NCI-H345 (cell line): ENCODE data around the gene GLG1.
"Not testable (repeated sequence)": the region's sequence is repeated elsewhere in the genome, so short reads cannot be mapped to it uniquely, and the experiment has no call there.

Source experiments
- DNase-seq: peaks from one replicate; lab custom pipeline; 2025; lab: John Stamatoyannopoulos, UW

The GLG1 gene

GRCh38 chr16:74606521-74607309 is at the start of gene GLG1:
Gene GLG1, minus strand, starts transcription at chr16:74607114. Its CDS starts 20 bp downstream, at chr16:74607094.
- DNase-seq = peak; percentile 86

GRCh38 chr16:74654536-74655050 is 47.7 kb upstream of the GLG1 start:
- DNase-seq = no peak

- not testable (repeated sequence) for DNase-seq
These were observed 46.0 kb upstream of the GLG1 start for GRCh38 chr16:74652883-74653282.

- DNase-seq = no peak
These were observed 45.3 kb upstream of the GLG1 start for GRCh38 chr16:74652249-74652648.

- DNase-seq = no peak
These were observed 44.9 kb upstream of the GLG1 start for GRCh38 chr16:74651841-74652240.

- no peak for DNase-seq
These were observed 44.2 kb upstream of the GLG1 start for GRCh38 chr16:74650966-74651567.

- DNase-seq = no peak
These were observed 43.1 kb upstream of the GLG1 start for GRCh38 chr16:74649839-74650504.

- DNase-seq = no peak
These were observed 35.1 kb upstream of the GLG1 start for GRCh38 chr16:74641969-74642368.

- DNase-seq = no peak
These were observed 31.0 kb upstream of the GLG1 start for GRCh38 chr16:74637742-74638453.

- DNase-seq = no peak
These were observed 28.4 kb upstream of the GLG1 start for GRCh38 chr16:74635303-74635702.

- DNase-seq = no peak
These were observed 26.8 kb upstream of the GLG1 start for GRCh38 chr16:74633686-74634085.

GRCh38 chr16:74627506-74628220 is 20.7 kb upstream of the GLG1 start:
- no peak for DNase-seq

GRCh38 chr16:74626741-74627416 is 20.0 kb upstream of the GLG1 start:
- DNase-seq = no peak

GRCh38 chr16:74625500-74626350 is 18.8 kb upstream of the GLG1 start:
- no peak for DNase-seq

GRCh38 chr16:74623839-74624235 is 16.9 kb upstream of the GLG1 start:
- DNase-seq = no peak

- DNase-seq = no peak
These were observed 16.4 kb upstream of the GLG1 start for GRCh38 chr16:74623214-74623838.

GRCh38 chr16:74622005-74622404 is 15.1 kb upstream of the GLG1 start:
- DNase-seq = no peak

- DNase-seq = no peak
These were observed 10.4 kb upstream of the GLG1 start for GRCh38 chr16:74617206-74617788.

GRCh38 chr16:74611721-74612120 is 4.8 kb upstream of the GLG1 start:
- DNase-seq = no peak
